GM19025 (cell line): ENCODE data around the gene YJU2.

Experiments
- ATAC-seq: cut with Tn5 transposase; IDR thresholded peaks from one replicate; pipeline ENCODE4 v1.9.1; 2021; ENCODE audit warnings: mild to moderate bottlenecking, low read depth, moderate library complexity; ENCODE audit not compliant: unreplicated experiment

Gene YJU2

DNA sequence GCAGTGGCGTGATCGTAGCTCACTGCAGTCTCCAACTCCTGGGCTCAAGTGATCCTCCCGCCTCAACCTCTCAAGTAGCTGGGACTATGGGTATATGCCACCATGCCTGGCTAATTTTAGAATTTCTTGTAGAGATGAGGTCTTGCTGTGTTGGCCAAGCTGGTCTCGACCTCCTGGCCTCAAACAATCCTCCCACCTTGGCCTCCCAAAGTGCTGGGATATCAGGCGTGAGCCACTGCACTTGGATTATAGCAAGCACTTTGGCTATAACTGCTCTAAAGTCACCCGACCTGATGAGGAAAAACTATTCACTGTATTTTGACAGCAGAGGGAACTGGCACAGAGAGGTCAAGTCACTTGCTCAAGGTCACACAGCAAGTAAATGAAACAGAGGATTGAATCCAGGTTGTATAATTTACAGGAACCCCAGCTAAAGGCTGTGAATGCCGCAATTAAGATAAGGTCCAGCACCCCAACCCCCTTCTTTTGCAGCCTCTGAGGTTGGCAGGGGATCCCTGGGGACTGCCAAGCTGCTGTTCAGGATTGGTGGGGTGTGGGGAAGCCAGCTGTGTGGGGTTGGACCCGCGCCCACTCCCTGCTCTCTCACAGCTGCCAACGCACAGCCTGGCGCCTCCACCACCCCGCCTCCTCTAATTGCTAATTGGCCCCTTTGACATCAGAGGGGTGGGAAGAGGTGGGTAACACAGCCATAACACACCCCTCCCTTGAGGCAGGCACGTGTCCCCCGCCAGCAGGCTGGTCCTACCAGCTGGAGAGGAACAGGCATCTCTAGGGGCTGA, 49.3 kb downstream of the YJU2 start:
- no peak for ATAC-seq

- ATAC-seq: no peak
Observed at GRCh38 chr19:4297901-4298809, 51.3 kb downstream of the YJU2 start.

- no peak for ATAC-seq
Observed at GRCh38 chr19:4298810-4299550, 52.1 kb downstream of the YJU2 start.

DNA sequence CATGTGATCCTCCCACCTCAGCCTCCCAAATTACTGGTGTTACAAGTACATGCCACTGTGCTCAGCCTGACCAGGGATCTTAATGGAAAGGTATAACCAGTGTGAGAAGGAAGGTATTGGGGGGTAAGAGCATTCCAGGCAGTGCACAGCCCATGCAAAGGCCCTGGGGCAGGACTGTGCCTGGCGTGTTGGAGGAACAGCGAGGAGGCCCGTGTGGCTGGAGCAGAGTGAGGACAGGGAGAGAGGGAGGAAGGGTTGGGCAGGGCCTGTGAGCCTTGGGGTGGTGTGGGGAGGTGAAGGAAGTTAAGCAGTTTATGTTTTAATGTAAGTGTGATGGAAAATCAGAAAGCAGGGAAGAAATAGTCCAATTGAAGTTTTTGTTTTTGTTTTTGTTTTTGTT, 53.7 kb downstream of the YJU2 start:
- no peak for ATAC-seq

GRCh38 chr19:4301590-4302242, 54.8 kb downstream of the YJU2 start:
- ATAC-seq: no peak

DNA sequence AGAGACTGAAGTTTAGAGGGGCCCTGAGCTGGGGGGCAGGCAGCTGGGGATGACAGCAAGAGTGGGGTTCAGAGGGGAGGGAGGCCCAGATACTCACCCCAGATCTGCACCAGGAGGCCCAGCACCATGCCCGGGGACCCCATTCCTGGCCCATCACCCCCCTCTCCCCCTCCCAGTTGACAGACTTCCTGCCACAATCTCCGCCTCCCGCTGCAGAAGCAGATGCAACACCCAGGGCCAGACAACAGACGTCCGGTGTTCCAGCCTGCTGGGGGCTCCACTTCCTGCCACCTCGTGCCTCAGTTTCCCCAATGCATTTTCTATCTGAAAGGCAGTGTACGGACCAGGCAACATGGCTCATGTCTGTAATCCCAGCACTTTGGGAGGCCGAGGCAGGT, 55.4 kb downstream of the YJU2 start, which contains the start of gene TMIGD2:
Gene TMIGD2 (minus strand): TSS at position 147 of the 398 bp plus-strand sequence. CDS start 4 bp downstream, at position 143.
- ATAC-seq: no peak

DNA sequence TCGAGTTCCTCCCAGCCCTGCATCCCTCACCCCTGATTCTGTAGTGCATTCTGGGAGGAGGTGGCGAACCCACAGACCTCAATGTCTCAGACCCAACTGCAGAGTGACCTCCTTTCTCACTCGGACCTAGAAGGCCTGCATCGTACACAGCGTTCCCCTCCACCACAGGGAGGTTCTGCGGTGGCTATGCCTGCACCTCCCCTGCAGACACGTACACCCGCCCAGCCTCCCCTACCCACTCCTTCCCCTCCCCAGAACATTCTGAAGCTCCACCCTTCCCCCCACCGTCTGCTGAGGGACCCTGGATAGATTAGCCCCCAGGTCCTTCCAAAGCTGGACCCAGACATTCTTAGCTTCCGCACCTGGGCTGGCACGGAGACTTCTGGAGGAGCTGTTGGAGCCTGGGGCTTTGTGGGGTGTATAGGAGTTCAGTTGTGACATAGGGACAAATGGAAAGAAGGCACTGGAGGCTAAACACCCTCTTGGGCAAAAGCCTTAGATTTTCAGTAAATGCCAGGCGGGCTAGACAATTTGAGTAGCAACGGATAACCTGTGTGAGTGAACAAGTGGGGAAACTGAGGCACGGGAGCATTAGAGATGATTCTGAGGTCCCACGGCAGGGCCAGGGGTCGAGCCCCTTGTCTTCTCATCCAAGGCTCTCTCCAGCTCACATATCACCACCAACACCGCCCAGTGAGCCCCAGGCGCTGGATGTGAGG, 57.1 kb downstream of the YJU2 start:
- ATAC-seq: no peak

DNA sequence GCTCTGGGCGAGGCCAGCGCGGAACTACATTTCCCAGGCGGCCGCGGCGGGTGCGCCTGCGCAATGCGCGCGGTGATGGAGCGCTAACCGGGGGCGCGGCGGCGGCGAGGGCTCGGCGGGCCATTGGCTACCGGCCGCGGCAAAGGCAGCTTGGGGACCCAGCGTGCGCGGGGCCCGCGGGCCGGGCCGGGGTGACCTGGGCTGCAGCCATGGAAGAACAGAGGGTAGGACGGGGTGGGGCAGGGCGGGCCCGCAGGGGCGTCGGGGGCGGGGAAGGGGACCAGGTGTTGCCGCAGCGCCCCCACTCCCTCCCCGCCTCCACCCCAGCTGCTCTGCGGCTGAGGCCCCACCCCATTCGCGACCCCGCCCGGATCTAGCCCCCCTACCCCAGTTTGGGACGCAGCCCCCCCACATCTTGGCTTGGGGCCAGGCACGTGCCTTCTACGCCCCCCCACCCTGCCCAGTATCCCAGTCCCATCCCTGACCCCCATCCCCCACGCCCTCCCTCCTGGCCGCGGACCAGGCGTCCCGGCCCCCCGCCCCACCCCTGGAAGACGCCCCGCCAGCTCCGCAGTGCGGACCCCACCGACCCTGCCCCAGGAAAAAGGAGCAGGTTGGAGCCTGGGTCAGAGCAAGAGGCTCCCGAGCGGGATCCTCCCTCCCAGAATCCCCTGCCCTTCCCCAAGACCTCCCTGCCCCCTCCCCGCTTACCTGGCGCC, 57.8 kb downstream of the YJU2 start, which contains the start of gene FSD1:
Gene FSD1 (plus strand): TSS at position 61 of the 719 bp plus-strand sequence. CDS start 149 bp downstream, at position 210.
- ATAC-seq: no peak

DNA sequence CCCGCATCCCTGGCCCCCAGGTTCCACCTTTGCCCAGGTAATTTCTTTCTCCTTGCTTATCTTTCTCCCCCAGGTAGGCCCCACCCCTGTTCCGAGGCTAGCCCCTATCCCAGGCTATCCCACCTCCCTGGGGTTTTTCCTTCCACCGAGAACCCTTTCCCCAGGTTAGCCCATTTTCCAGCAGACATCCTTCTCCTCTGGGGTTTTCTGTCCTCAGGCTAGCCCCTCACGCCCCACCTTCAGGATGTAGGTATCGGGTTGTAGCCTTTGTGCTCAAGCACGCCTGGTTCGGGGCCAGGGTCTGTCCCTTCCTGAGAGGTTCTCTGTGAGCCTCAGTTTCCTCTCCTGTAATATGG, 58.4 kb downstream of the YJU2 start:
- no peak for ATAC-seq

- ATAC-seq: no peak
Observed at GRCh38 chr19:4305659-4306058, 58.8 kb downstream of the YJU2 start.

DNA sequence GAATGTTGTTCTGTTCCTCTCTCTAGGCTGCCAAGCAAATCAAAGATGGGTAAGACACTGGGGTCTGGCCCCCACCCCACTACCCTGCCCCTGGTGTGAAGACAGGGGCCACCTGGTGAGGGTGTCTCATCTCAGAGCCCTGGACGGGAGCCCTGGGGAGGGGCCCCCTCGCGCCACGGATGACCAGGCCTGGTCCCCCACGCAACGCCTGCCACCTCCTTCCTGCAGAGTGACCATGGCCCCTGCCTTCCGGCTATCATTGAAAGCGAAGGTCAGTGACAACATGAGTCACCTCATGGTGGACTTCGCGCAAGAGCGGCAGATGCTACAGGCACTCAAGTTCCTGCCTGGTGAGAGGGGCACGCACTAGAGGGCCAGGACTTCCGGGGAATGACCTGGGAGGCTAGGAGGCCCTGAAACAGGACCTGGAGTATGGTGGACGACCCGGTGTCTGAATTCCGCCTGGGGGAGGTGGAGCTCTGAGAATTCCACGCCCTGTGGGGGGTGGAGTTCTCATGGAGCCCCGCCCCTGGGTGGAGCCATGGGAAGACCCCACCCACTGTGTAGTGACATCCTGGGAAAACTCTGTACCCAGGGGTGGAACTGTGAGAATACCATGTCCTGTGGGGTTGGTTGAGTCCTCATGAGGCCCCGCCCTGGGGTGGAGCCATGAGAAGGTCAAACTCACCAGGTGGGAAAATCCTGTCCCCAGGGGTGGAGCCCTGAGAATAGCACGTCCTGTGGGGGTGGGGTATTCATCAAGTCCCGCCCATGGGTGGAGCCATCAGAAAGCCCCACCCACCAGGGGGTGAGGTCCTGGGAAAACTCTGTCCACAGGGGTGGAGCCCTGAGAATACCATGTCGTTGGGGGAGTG, 63.6 kb downstream of the YJU2 start:
- no peak for ATAC-seq

DNA sequence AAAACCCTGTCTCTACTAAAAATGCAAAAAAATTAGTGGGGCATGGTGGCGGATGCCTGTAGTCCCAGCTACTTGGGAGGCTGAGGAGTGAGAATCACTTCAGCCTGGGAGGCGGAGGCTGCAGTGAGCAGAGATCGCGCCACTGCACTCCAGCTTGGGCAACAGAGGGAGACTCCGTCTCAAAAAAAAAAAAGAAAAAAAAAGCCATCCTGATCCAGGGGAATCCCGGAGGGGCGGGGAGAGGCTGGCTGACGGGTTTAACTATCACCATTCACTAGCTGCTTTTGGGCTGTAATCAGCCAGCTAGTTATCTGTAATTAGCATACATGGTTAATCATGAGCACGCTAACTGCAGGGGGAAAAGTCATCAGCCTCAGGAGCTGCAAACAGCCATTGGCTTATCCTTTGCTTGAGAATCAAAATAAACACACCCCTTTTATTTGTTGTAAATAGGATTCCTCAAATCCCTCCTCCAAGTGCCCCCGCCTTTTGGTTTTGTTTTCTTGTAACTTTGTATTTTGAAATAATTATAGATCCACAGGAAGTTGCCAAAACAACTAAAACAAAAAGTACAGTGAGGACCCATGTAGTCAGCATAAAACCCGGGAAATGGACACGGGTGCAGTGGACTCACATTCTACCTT, 67.1 kb downstream of the YJU2 start:
- no peak for ATAC-seq

DNA sequence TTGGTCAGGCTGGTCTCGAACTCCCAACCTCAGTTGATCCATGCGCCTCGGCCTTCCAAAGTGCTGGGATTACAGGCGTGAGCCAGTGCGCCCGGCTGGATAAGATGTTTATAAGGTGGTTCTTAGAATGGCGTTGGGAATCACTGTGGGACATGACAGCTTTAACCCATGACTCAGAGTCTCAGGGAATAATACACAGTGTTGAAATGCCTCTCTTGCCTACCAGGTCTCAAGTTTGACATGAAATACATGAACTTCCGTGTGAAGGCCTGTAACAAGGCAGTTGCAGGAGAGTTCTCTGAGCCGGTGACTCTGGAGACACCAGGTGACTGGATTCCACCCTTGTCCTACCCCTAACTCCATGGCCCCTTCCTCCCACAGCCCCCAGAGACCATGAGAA, 70.1 kb downstream of the YJU2 start:
- ATAC-seq: no peak

DNA sequence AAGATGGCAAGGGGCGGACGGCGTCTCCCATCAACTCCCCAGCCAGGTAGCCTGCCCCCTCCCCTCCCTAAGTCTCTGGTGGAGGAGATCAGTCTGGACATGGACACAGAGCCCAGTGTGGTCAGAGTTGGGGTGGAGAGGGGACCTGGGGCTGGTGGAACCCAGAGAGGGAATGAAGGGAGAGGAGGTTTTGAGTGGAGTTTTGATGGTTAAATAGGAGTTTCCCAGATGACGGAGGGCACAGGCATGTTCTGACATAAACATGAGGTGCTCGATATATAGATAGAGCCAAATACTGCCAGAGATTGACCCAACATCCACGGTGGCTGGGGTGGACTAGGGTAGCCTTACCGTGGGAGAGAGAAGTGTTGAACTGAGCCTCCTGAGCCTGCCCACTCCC, 71.6 kb downstream of the YJU2 start:
- no peak for ATAC-seq
